ENCODE measurements around the gene ENOX1.
A peak's percentile ranks its signal among the peaks of the same experiment; 100 is the strongest.

ENOX1 gene

GRCh38 chr13:43268632-43269031, 518.1 kb downstream of the ENOX1 start:
- DNase-seq, result no peak

GRCh38 chr13:43267916-43268315, 518.9 kb downstream of the ENOX1 start:
- no peak for DNase-seq

GRCh38 chr13:43266936-43267615, 519.7 kb downstream of the ENOX1 start:
- no peak for DNase-seq

- no peak for DNase-seq
Measured at GRCh38 chr13:43265028-43265427, 521.7 kb downstream of the ENOX1 start.

GRCh38 chr13:43264458-43264857, 522.3 kb downstream of the ENOX1 start:
- DNase-seq, result no peak

GRCh38 chr13:43263047-43263446, 523.7 kb downstream of the ENOX1 start:
- DNase-seq, result no peak

GRCh38 chr13:43260999-43261398, 525.8 kb downstream of the ENOX1 start:
- DNase-seq, result no peak

GRCh38 chr13:43258771-43259170, 528.0 kb downstream of the ENOX1 start:
- no peak for DNase-seq

- no peak for DNase-seq
Measured at GRCh38 chr13:43257765-43258164, 529.0 kb downstream of the ENOX1 start.

GRCh38 chr13:43251961-43252360, 534.8 kb downstream of the ENOX1 start:
- DNase-seq, result no peak

GRCh38 chr13:43246382-43246781, 540.4 kb downstream of the ENOX1 start:
- no peak for DNase-seq

GRCh38 chr13:43245374-43245964, 541.3 kb downstream of the ENOX1 start:
- no peak for DNase-seq

- DNase-seq, result no peak
Measured at GRCh38 chr13:43244481-43244880, 542.3 kb downstream of the ENOX1 start.

GRCh38 chr13:43243711-43244110, 543.1 kb downstream of the ENOX1 start:
- DNase-seq, result no peak

- peak; percentile 71 for DNase-seq
Measured at GRCh38 chr13:43242040-43242439, 544.7 kb downstream of the ENOX1 start.

GRCh38 chr13:43240278-43240677, 546.5 kb downstream of the ENOX1 start:
- no peak for DNase-seq

GRCh38 chr13:43239275-43239840, 547.4 kb downstream of the ENOX1 start:
- DNase-seq, result no peak

GRCh38 chr13:43238341-43239083, 548.3 kb downstream of the ENOX1 start:
- DNase-seq, result no peak

GRCh38 chr13:43237616-43238015, 549.2 kb downstream of the ENOX1 start:
- no peak for DNase-seq

GRCh38 chr13:43235028-43235427, 551.7 kb downstream of the ENOX1 start:
- DNase-seq, result no peak

GRCh38 chr13:43232873-43233265, 553.9 kb downstream of the ENOX1 start:
- DNase-seq, result peak; percentile 53

GRCh38 chr13:43232144-43232872, 554.5 kb downstream of the ENOX1 start:
- DNase-seq, result no peak

- DNase-seq, result no peak
Measured at GRCh38 chr13:43230989-43231388, 555.8 kb downstream of the ENOX1 start.

All from DMS 273 treated with DMSO at 0.1 percent for 48 hours (cell line).